Vagina (tissue), 2 donors: ENCODE data around the gene SMIM13.

Experiments
- POLR2A ChIP-seq, 2 donors: fragments of 450-650 bp; IDR thresholded peaks; one replicate each; pipeline ENCODE4 v1.6.1; 2017; ENCODE audit warnings: antibody characterized with exemption in 2 of 2, mild to moderate bottlenecking in 2 of 2, moderate library complexity in 2 of 2
- TF ChIP-seq, protein P1 (sequence below), 3 experiments: fragments of 450-650 bp in 2 of 3; fragments of 200-600 bp in 1 of 3; sonication (generic) in 1 of 3; IDR thresholded peaks; one replicate each; pipeline ENCODE4 v1.5.1; 2017 to 2019; ENCODE audit warnings: antibody characterized with exemption in 3 of 3, mild to moderate bottlenecking in 2 of 3, moderate library complexity in 2 of 3

DNA sequence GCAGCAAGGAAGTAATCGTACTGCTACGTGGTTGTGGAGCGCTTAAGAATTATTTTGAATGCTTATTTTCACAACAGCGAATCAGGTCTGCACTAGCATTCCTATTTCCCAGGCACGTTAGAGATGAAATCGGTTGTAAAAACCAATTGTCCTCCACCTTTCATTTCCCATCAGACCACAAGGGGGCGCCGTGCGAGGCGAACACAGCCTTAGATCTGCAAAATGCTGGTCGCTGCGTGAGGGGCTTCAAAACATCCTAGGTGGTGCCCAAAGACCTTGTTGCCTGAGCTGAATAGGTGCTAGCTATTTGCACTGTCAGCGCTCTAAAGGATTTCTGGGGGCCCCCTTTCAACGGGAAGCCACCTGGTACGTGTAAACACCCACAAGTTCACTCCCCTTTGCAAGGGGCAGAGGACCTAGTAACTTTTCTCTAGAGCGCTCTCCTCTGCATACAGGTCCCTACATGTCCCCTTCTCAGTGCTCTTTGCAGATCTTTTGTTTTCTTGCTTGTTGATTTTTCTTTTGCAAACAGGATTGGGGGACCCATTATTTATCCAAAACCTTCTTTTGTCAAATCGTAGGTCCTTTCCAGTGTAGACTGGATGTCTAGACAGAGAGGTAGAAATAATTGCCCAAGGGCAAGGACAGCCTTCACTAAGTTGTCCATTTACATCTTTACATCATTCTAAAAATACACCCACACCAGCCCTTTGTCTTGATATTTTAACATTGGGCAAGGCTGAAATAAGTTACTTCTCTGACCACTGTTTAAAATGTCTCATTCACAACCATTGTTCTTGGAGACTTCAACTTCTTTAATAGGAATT lies 79.1 kb downstream of the SMIM13 start:
- TF ChIP-seq POLR2A (IDR thresholded peaks at IDR 0.05), result no peak
- TF ChIP-seq, protein P1, sequence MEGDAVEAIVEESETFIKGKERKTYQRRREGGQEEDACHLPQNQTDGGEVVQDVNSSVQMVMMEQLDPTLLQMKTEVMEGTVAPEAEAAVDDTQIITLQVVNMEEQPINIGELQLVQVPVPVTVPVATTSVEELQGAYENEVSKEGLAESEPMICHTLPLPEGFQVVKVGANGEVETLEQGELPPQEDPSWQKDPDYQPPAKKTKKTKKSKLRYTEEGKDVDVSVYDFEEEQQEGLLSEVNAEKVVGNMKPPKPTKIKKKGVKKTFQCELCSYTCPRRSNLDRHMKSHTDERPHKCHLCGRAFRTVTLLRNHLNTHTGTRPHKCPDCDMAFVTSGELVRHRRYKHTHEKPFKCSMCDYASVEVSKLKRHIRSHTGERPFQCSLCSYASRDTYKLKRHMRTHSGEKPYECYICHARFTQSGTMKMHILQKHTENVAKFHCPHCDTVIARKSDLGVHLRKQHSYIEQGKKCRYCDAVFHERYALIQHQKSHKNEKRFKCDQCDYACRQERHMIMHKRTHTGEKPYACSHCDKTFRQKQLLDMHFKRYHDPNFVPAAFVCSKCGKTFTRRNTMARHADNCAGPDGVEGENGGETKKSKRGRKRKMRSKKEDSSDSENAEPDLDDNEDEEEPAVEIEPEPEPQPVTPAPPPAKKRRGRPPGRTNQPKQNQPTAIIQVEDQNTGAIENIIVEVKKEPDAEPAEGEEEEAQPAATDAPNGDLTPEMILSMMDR (IDR thresholded peaks at IDR 0.05), result peak; percentile 74 to 84 (median 81)
